Astrocyte (in vitro differentiated cells and primary cell): ENCODE measurements around the gene KLHL26. TPM values are rescaled to one million over a fixed set of nuclear protein-coding genes. Genes with fewer than 3 reads are reported as not detected.

Experiments used
- DNase-seq: peaks from one replicate; pipeline ENCODE4 v3.0.0-alpha.2; 2010; ENCODE audit warnings: low read depth
- FAIRE-seq: peaks from 2 replicates; lab custom pipeline; 2011; peaks lifted over from hg19 to GRCh38; lab: Jason Lieb, UNC
- H2AFZ ChIP-seq: 2 replicates; pipeline ENCODE4 v1.6.0; 2012; ENCODE audit warnings: low read depth, low read length, inconsistent platforms
- H3K27ac ChIP-seq: 2 replicates; pipeline ENCODE4 v1.5.1; 2011; ENCODE audit warnings: low read depth, low read length, inconsistent platforms
- H3K27me3 ChIP-seq: 2 replicates; pipeline ENCODE4 v1.6.0; 2011; ENCODE audit warnings: low read length, inconsistent platforms; ENCODE audit not compliant: insufficient read depth
- H3K36me3 ChIP-seq: 2 replicates; pipeline ENCODE4 v1.5.1; 2011; ENCODE audit warnings: low read length, inconsistent platforms; ENCODE audit not compliant: insufficient read depth
- H3K4me1 ChIP-seq: 2 replicates; pipeline ENCODE4 v1.5.1; 2011; ENCODE audit warnings: low read length, inconsistent platforms; ENCODE audit not compliant: insufficient read depth
- H3K4me2 ChIP-seq: 2 replicates; pipeline ENCODE4 v1.6.0; 2012; ENCODE audit warnings: low read length, inconsistent platforms
- H3K4me3 ChIP-seq: 2 replicates; pipeline ENCODE4 v1.5.1; 2011; ENCODE audit warnings: low read depth, mild to moderate bottlenecking, low read length, inconsistent platforms; ENCODE audit not compliant: insufficient read depth
- H3K79me2 ChIP-seq: 2 replicates; pipeline ENCODE4 v1.6.0; 2012; ENCODE audit warnings: mild to moderate bottlenecking, low read length, inconsistent platforms; ENCODE audit not compliant: insufficient read depth
- H3K9ac ChIP-seq: 2 replicates; pipeline ENCODE4 v1.6.0; 2012; ENCODE audit warnings: mild to moderate bottlenecking, low read length, inconsistent platforms
- H3K9me3 ChIP-seq: 2 replicates; pipeline ENCODE4 v1.5.1; 2012; ENCODE audit warnings: low read depth, mild to moderate bottlenecking, low read length, inconsistent platforms; ENCODE audit not compliant: insufficient read depth
- H4K20me1 ChIP-seq: 2 replicates; pipeline ENCODE4 v1.6.0; 2012; ENCODE audit warnings: low read length, inconsistent platforms; ENCODE audit not compliant: insufficient read depth
- H3K27ac Mint-ChIP-seq: one replicate; pipeline ENCODE4 v1.8.0; 2021; ENCODE audit warnings: mild to moderate bottlenecking, mixed read lengths; ENCODE audit not compliant: unreplicated experiment
- H3K27me3 Mint-ChIP-seq: one replicate; pipeline ENCODE4 v1.8.0; 2021; ENCODE audit warnings: low read depth, mixed read lengths; ENCODE audit not compliant: unreplicated experiment
- H3K36me3 Mint-ChIP-seq: one replicate; pipeline ENCODE4 v1.8.0; 2021; ENCODE audit warnings: low read depth, mixed read lengths; ENCODE audit not compliant: unreplicated experiment
- H3K4me1 Mint-ChIP-seq: one replicate; pipeline ENCODE4 v1.8.0; 2021; ENCODE audit warnings: low read depth, mixed read lengths; ENCODE audit not compliant: unreplicated experiment
- H3K4me3 Mint-ChIP-seq: one replicate; pipeline ENCODE4 v1.8.0; 2021; ENCODE audit warnings: mild to moderate bottlenecking, moderate library complexity, mixed read lengths; ENCODE audit not compliant: unreplicated experiment
- H3K9me3 Mint-ChIP-seq: one replicate; pipeline ENCODE4 v1.8.0; 2021; ENCODE audit warnings: mild to moderate bottlenecking, mixed read lengths; ENCODE audit not compliant: unreplicated experiment
- CTCF ChIP-seq: IDR thresholded peaks from 2 replicates; pipeline ENCODE4 v1.5.1; 2011; ENCODE audit warnings: low read depth, mild to moderate bottlenecking, inconsistent platforms, low read length, moderate library complexity; ENCODE audit not compliant: insufficient read depth
- EZH2 ChIP-seq: IDR thresholded peaks from 2 replicates; pipeline ENCODE4 v1.6.1; 2012; ENCODE audit warnings: mild to moderate bottlenecking, low read length, inconsistent platforms; ENCODE audit not compliant: insufficient read depth
- total RNA-seq: library from RNA; stranded (reverse); gene quantifications from 2 replicates; pipeline ENCODE4 v1.2.1, GENCODE V29; 2021

The KLHL26 gene
- total RNA-seq, 1 donor from 2014 or later: 4.4 TPM

GRCh38 chr19:18670312-18670711, 33.5 kb downstream of the KLHL26 start:
- no peak overlapping the region for H3K4me2 ChIP-seq
- peaks cover 7% of the 10 kb centered on the region for H3K4me1 ChIP-seq
- no peak overlapping the region for H3K4me3 ChIP-seq
- no peaks in the 10 kb centered on the region for H3K9me3 ChIP-seq
- no peaks in the 10 kb centered on the region for H3K9me3 Mint-ChIP-seq
- H3K4me1 Mint-ChIP-seq: peaks cover 12% of the 10 kb centered on the region
- no peak overlapping the region for H3K27ac ChIP-seq
- H3K27me3 Mint-ChIP-seq: peaks cover 3% of the 10 kb centered on the region
- no peak overlapping the region for H2AFZ ChIP-seq
- no peak overlapping the region for H3K4me3 Mint-ChIP-seq
- TF ChIP-seq CTCF (no peak), EZH2 (no peak)
- DNase-seq: no peak
- no peak overlapping the region for H3K9ac ChIP-seq
- no peaks in the 10 kb centered on the region for H3K79me2 ChIP-seq
- H3K27me3 ChIP-seq: no peaks in the 10 kb centered on the region
- no peak overlapping the region for H3K27ac Mint-ChIP-seq
- FAIRE-seq: no peak
- H4K20me1 ChIP-seq: no peaks in the 10 kb centered on the region
- H3K36me3 ChIP-seq: no peaks in the 10 kb centered on the region
- H3K36me3 Mint-ChIP-seq: peaks cover 4% of the 10 kb centered on the region

- peaks cover 4% of the 10 kb centered on the region for H3K36me3 Mint-ChIP-seq
- no peaks in the 10 kb centered on the region for H3K9me3 Mint-ChIP-seq
- no peak for FAIRE-seq
- Histone ChIP-seq H3K27me3 (no peaks in the 10 kb centered on the region), H3K4me2 (no peak overlapping the region), H3K4me3 (no peak overlapping the region), H3K9ac (no peak overlapping the region), H3K4me1 (peaks cover 7% of the 10 kb centered on the region), H3K27ac (no peak overlapping the region), H3K79me2 (no peaks in the 10 kb centered on the region), H4K20me1 (no peaks in the 10 kb centered on the region), H3K9me3 (no peaks in the 10 kb centered on the region), H2AFZ (no peak overlapping the region), H3K36me3 (no peaks in the 10 kb centered on the region)
- H3K27me3 Mint-ChIP-seq: peaks cover 3% of the 10 kb centered on the region
- no peak overlapping the region for H3K27ac Mint-ChIP-seq
- no peak overlapping the region for H3K4me3 Mint-ChIP-seq
- peaks cover 13% of the 10 kb centered on the region for H3K4me1 Mint-ChIP-seq
- TF ChIP-seq CTCF (no peak), EZH2 (no peak)
- DNase-seq: no peak
Observed at GRCh38 chr19:18671303-18672043, 34.6 kb downstream of the KLHL26 start.

- peaks cover 4% of the 10 kb centered on the region for H3K36me3 Mint-ChIP-seq
- no peaks in the 10 kb centered on the region for H3K9me3 ChIP-seq
- no peak overlapping the region for H3K27ac ChIP-seq
- H4K20me1 ChIP-seq: no peaks in the 10 kb centered on the region
- no peak for TF ChIP-seq EZH2
- no peak for TF ChIP-seq CTCF
- peaks cover 3% of the 10 kb centered on the region for H3K27me3 Mint-ChIP-seq
- peaks cover 14% of the 10 kb centered on the region for H3K4me1 Mint-ChIP-seq
- no peaks in the 10 kb centered on the region for H3K36me3 ChIP-seq
- H3K27ac Mint-ChIP-seq: no peak overlapping the region
- H3K9ac ChIP-seq: no peak overlapping the region
- H3K4me3 ChIP-seq: no peak overlapping the region
- H3K9me3 Mint-ChIP-seq: no peaks in the 10 kb centered on the region
- H3K4me2 ChIP-seq: no peak overlapping the region
- no peaks in the 10 kb centered on the region for H3K27me3 ChIP-seq
- no peaks in the 10 kb centered on the region for H3K79me2 ChIP-seq
- H3K4me3 Mint-ChIP-seq: no peak overlapping the region
- H2AFZ ChIP-seq: no peak overlapping the region
- no peak for DNase-seq
- H3K4me1 ChIP-seq: peaks cover 9% of the 10 kb centered on the region
- FAIRE-seq: no peak
Observed at GRCh38 chr19:18672044-18672451, 35.2 kb downstream of the KLHL26 start.
